Smooth muscle cell (in vitro differentiated cells): ENCODE results near the gene CACNA2D1. TPM values are rescaled to one million over a fixed set of nuclear protein-coding genes. Genes with fewer than 3 reads are reported as not detected.

Experiments
- DNase-seq: peaks from one replicate; lab custom pipeline; 2025; ENCODE audit not compliant: unreplicated experiment; lab: John Stamatoyannopoulos, UW
- H2AFZ ChIP-seq: fragments of 200-600 bp; sonication (generic); 2 replicates; pipeline ENCODE4 v1.6.0; 2016; ENCODE audit warnings: antibody characterized with exemption, low read depth, mild to moderate bottlenecking
- H3F3A ChIP-seq: fragments of 200-600 bp; sonication (generic); 2 replicates; pipeline ENCODE4 v1.6.0; 2017; ENCODE audit warnings: antibody characterized with exemption, low read depth
- H3K27ac ChIP-seq: fragments of 200-600 bp; sonication (generic); 2 replicates; pipeline ENCODE4 v1.5.1; 2016; ENCODE audit warnings: low read depth, mild to moderate bottlenecking
- H3K27me3 ChIP-seq: fragments of 200-600 bp; sonication (generic); 2 replicates; pipeline ENCODE4 v1.6.1; 2016; ENCODE audit warnings: low read depth, mild to moderate bottlenecking
- H3K36me3 ChIP-seq: fragments of 200-600 bp; sonication (generic); 2 replicates; pipeline ENCODE4 v1.5.1; 2016; ENCODE audit warnings: low read depth
- H3K4me1 ChIP-seq: fragments of 200-600 bp; sonication (generic); 2 replicates; pipeline ENCODE4 v1.5.1; 2016; ENCODE audit warnings: low read depth
- H3K4me2 ChIP-seq: fragments of 200-600 bp; sonication (generic); 2 replicates; pipeline ENCODE4 v1.6.0; 2016; ENCODE audit warnings: mild to moderate bottlenecking
- H3K4me3 ChIP-seq: fragments of 200-600 bp; sonication (generic); 2 replicates; pipeline ENCODE4 v1.5.1; 2016; ENCODE audit warnings: mild to moderate bottlenecking
- H3K79me2 ChIP-seq: fragments of 200-600 bp; sonication (generic); 2 replicates; pipeline ENCODE4 v1.6.0; 2016; ENCODE audit warnings: low read depth, mild to moderate bottlenecking
- H3K9ac ChIP-seq: fragments of 200-600 bp; sonication (generic); 2 replicates; pipeline ENCODE4 v1.6.0; 2016; ENCODE audit warnings: low read depth
- H3K9me3 ChIP-seq: fragments of 200-600 bp; sonication (generic); replicated peaks from 2 replicates; pipeline ENCODE4 v1.5.1; 2016; ENCODE audit warnings: low read depth
- H4K20me1 ChIP-seq: fragments of 200-600 bp; sonication (generic); 2 replicates; pipeline ENCODE4 v1.6.0; 2016; ENCODE audit warnings: low read depth
- WGBS: methylation state at CpG from one replicate; pipeline ENCODE4 v1.1.7; 2016; ENCODE audit warnings: low lambda C conversion rate; 5-methylcytosine and 5-hydroxymethylcytosine counted together
- polyA plus RNA-seq: library from polyadenylated mRNA; unstranded; fragments of >200 nt; fragmentation: Nextera tagmentation; extraction: Ambion mirVana; gene quantifications from 2 replicates; pipeline ENCODE4 v1.2.1, GENCODE V29; 2016
- total RNA-seq: library from RNA; depleted of rRNA; stranded (reverse); fragments of >200 nt; gene quantifications from 2 replicates; pipeline ENCODE4 v1.2.3, GENCODE V29; 2014
- TF ChIP-seq, protein P1 (sequence below): fragments of 200-600 bp; sonication (generic); IDR thresholded peaks from 2 replicates; pipeline ENCODE4 v1.5.1; 2017; ENCODE audit warnings: borderline replicate concordance, mild to moderate bottlenecking, antibody characterized with exemption; ENCODE audit not compliant: insufficient read depth, poor library complexity, severe bottlenecking

Gene CACNA2D1
- total and polyA plus RNA-seq, 2 experiments from 2014 or later: 4.1 to 39.3 TPM

DNA sequence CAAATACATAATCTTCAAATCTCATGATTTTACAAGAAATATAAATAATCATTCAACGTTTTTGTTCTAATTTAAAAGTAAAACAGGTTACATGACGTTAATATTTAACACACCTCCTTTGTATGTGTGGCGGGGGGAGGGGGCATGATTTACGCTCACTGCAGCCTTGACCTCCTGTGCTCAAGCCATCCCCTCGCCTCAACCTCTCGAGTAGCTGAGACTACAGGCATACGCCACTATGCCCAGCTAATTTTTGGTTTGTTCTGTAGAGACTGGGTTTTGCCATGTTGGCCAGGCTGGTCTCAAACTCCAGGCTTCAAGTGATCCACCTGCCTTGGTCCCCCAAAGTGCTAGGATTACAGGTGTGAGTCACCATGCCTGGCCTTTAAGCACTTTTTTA lies 7.2 kb upstream of the CACNA2D1 start:
- no peak overlapping the region for H3K27ac ChIP-seq
- no peaks in the 10 kb centered on the region for H3K79me2 ChIP-seq
- no peak overlapping the region for H3K4me2 ChIP-seq
- peaks cover 3% of the 10 kb centered on the region for H3K4me1 ChIP-seq
- no peak overlapping the region for H3K4me3 ChIP-seq
- 79% methylated on average over 7 of the region's 7 CpGs for WGBS
- H3K9ac ChIP-seq: no peak overlapping the region
- TF ChIP-seq, protein P1, sequence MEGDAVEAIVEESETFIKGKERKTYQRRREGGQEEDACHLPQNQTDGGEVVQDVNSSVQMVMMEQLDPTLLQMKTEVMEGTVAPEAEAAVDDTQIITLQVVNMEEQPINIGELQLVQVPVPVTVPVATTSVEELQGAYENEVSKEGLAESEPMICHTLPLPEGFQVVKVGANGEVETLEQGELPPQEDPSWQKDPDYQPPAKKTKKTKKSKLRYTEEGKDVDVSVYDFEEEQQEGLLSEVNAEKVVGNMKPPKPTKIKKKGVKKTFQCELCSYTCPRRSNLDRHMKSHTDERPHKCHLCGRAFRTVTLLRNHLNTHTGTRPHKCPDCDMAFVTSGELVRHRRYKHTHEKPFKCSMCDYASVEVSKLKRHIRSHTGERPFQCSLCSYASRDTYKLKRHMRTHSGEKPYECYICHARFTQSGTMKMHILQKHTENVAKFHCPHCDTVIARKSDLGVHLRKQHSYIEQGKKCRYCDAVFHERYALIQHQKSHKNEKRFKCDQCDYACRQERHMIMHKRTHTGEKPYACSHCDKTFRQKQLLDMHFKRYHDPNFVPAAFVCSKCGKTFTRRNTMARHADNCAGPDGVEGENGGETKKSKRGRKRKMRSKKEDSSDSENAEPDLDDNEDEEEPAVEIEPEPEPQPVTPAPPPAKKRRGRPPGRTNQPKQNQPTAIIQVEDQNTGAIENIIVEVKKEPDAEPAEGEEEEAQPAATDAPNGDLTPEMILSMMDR: no peak
- no peaks in the 10 kb centered on the region for H4K20me1 ChIP-seq
- no peaks in the 10 kb centered on the region for H3K9me3 ChIP-seq
- H3F3A ChIP-seq: no peaks in the 10 kb centered on the region
- no peak overlapping the region for H2AFZ ChIP-seq
- H3K36me3 ChIP-seq: no peaks in the 10 kb centered on the region
- DNase-seq: no peak
- H3K27me3 ChIP-seq: no peaks in the 10 kb centered on the region

DNA sequence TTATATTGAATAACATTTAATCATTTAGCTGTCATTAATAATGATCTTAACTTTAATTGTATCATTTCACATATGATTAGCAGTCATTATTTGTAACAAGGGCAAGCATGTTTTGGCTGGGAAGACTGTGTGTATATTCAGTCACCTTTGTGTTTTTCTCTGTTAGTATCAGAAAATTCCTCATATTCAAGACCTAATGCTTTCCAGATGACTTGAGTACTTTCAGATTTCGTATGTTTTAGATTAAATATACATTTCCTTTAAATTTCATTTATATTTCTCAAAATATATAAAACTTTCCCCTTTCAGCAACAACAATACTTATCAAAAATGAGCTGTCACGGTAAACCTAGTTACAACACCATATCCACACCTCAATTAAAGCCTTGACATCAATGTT lies 6.3 kb upstream of the CACNA2D1 start:
- H3K27me3 ChIP-seq: no peaks in the 10 kb centered on the region
- H4K20me1 ChIP-seq: no peaks in the 10 kb centered on the region
- H3K79me2 ChIP-seq: no peaks in the 10 kb centered on the region
- H2AFZ ChIP-seq: no peak overlapping the region
- H3K4me3 ChIP-seq: no peak overlapping the region
- H3K9me3 ChIP-seq: no peaks in the 10 kb centered on the region
- H3K4me1 ChIP-seq: peaks cover 7% of the 10 kb centered on the region
- no peaks in the 10 kb centered on the region for H3K36me3 ChIP-seq
- 71% methylated on average over 2 of the region's 2 CpGs for WGBS
- no peak overlapping the region for H3K4me2 ChIP-seq
- TF ChIP-seq, protein P1: no peak
- no peak overlapping the region for H3K9ac ChIP-seq
- H3F3A ChIP-seq: no peaks in the 10 kb centered on the region
- H3K27ac ChIP-seq: no peak overlapping the region
- no peak for DNase-seq

DNA sequence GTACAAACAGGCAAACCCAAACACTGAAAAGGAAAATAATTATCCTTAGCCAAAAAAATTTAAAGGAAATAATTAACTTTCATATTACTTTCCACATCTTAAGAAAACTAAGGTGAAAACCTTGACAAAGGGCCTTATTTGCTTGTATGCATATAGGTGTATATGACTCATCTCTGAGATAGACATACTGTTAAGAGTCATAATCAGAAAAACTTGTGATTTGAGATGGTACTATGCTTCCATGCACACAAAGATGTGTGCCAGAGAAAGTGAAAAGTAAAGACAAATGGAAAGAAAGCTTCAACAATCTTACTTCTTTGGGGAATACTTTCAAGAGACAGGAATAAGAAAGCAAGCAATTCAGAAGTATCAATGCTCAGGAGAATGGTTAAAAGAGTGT lies 3.3 kb upstream of the CACNA2D1 start:
- no peak for DNase-seq
- Histone ChIP-seq H3F3A (no peaks in the 10 kb centered on the region), H2AFZ (no peak overlapping the region), H3K4me3 (no peak overlapping the region), H3K27ac (no peak overlapping the region), H3K27me3 (no peaks in the 10 kb centered on the region), H4K20me1 (peaks cover 4% of the 10 kb centered on the region), H3K4me1 (peaks cover 17% of the 10 kb centered on the region), H3K4me2 (no peak overlapping the region), H3K36me3 (no peaks in the 10 kb centered on the region), H3K9ac (no peak overlapping the region), H3K79me2 (peaks cover under 1% of the 10 kb centered on the region), H3K9me3 (no peaks in the 10 kb centered on the region)
- TF ChIP-seq, protein P1: no peak

DNA sequence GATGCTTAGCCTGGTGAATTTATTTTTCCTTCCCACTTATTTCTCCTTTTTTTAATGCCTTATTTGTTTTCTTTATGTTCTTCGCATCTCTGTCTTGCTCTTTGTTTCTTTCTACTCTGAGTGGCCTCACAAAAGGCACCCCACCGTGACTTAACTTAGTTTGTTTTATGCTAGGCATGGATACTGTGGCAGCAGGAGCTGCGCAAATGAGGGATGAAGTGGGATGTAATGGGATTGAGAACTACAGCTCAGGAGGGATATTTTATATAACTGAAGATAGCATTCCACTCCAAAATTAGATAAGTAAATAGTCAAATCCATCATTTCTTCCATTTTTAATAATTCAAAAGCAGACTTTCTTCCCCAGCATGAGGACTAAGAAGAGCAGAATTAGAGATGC lies 1.7 kb upstream of the CACNA2D1 start:
- Histone ChIP-seq H3K9me3 (no peaks in the 10 kb centered on the region), H3K9ac (no peak overlapping the region), H4K20me1 (peaks cover 9% of the 10 kb centered on the region), H3K27me3 (no peaks in the 10 kb centered on the region), H3K4me3 (no peak overlapping the region), H3K79me2 (peaks cover 16% of the 10 kb centered on the region), H3K4me2 (no peak overlapping the region), H2AFZ (no peak overlapping the region), H3K36me3 (no peaks in the 10 kb centered on the region), H3K27ac (no peak overlapping the region), H3K4me1 (peaks cover 23% of the 10 kb centered on the region), H3F3A (no peaks in the 10 kb centered on the region)
- no peak for DNase-seq
- whole genome bisulfite sequencing: 83% methylated on average over 3 of the region's 3 CpGs
- TF ChIP-seq, protein P1: no peak
